Panc1 (cell line): Measurements from ENCODE around the gene PANK4.

Source experiments
- POLR2AphosphoS5 ChIP-seq: IDR thresholded peaks from 2 replicates; pipeline ENCODE4 v1.6.1; 2012; ENCODE audit warnings: mild to moderate bottlenecking, low read depth, low read length, moderate library complexity
- SIN3A ChIP-seq: IDR thresholded peaks from 2 replicates; pipeline ENCODE4 v1.6.1; 2012; ENCODE audit warnings: low read depth, mild to moderate bottlenecking, low read length, moderate library complexity, borderline replicate concordance; ENCODE audit not compliant: insufficient read depth
- TCF7L2 ChIP-seq: IDR thresholded peaks from 2 replicates; pipeline ENCODE4 v1.6.1; 2011; ENCODE audit warnings: mild to moderate bottlenecking, low read depth, low read length, inconsistent platforms
- TF ChIP-seq, protein P1 (sequence below): fragments of 450-650 bp; IDR thresholded peaks from 2 replicates; pipeline ENCODE4 v1.5.1; 2017; ENCODE audit warnings: mild to moderate bottlenecking

DNA sequence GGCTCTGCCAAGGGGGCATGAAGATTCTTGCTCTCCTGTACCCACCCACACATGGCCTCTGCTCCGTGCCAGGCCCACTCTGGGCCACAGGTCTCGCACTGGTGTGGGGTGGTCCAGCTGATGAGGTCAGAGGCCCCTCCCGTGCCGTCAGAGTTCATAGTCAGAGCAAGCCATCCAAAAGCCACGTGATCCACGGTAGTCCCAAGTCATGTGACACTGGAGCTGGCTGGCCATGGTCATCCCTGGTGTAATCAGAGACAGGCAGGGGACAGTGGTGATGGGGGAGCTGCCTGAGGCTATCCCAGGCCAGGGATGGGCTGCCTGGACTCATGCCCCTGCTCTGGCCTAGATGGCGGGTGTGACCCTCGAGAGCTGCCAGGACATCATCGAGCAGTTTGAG, 39.8 kb downstream of the PANK4 start:
- TF ChIP-seq, protein P1, sequence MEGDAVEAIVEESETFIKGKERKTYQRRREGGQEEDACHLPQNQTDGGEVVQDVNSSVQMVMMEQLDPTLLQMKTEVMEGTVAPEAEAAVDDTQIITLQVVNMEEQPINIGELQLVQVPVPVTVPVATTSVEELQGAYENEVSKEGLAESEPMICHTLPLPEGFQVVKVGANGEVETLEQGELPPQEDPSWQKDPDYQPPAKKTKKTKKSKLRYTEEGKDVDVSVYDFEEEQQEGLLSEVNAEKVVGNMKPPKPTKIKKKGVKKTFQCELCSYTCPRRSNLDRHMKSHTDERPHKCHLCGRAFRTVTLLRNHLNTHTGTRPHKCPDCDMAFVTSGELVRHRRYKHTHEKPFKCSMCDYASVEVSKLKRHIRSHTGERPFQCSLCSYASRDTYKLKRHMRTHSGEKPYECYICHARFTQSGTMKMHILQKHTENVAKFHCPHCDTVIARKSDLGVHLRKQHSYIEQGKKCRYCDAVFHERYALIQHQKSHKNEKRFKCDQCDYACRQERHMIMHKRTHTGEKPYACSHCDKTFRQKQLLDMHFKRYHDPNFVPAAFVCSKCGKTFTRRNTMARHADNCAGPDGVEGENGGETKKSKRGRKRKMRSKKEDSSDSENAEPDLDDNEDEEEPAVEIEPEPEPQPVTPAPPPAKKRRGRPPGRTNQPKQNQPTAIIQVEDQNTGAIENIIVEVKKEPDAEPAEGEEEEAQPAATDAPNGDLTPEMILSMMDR, result no peak
- TF ChIP-seq TCF7L2 (no peak), SIN3A (no peak), POLR2AphosphoS5 (no peak)
